Osteocyte (in vitro differentiated cells): ENCODE measurements around the gene BAHCC1. TPM values are rescaled to one million over a fixed set of nuclear protein-coding genes. Genes with fewer than 3 reads are reported as not detected.

Source experiments
- DNase-seq: peaks from one replicate; pipeline ENCODE4 v3.0.0; 2021; ENCODE audit warnings: mixed read lengths; ENCODE audit not compliant: unreplicated experiment; ENCODE audit errors: extremely low spot score
- H3K27ac Mint-ChIP-seq: one replicate; pipeline ENCODE4 v1.8.0; 2021; ENCODE audit warnings: mild to moderate bottlenecking, mixed read lengths; ENCODE audit not compliant: unreplicated experiment
- H3K27me3 Mint-ChIP-seq: one replicate; pipeline ENCODE4 v1.8.0; 2021; ENCODE audit warnings: mixed read lengths; ENCODE audit not compliant: unreplicated experiment
- H3K36me3 Mint-ChIP-seq: one replicate; pipeline ENCODE4 v1.8.0; 2021; ENCODE audit warnings: mixed read lengths; ENCODE audit not compliant: unreplicated experiment
- H3K4me1 Mint-ChIP-seq: one replicate; pipeline ENCODE4 v1.8.0; 2021; ENCODE audit warnings: mixed read lengths; ENCODE audit not compliant: unreplicated experiment
- H3K4me3 Mint-ChIP-seq: one replicate; pipeline ENCODE4 v1.8.0; 2021; ENCODE audit warnings: mild to moderate bottlenecking, moderate library complexity, mixed read lengths; ENCODE audit not compliant: unreplicated experiment
- H3K9me3 Mint-ChIP-seq: one replicate; pipeline ENCODE4 v1.8.0; 2021; ENCODE audit warnings: mixed read lengths; ENCODE audit not compliant: unreplicated experiment
- CTCF ChIP-seq: fragments of 200-600 bp; sonication (generic); IDR thresholded peaks from 2 replicates; pipeline ENCODE4 v1.5.0; 2021; ENCODE audit warnings: antibody characterized with exemption, mild to moderate bottlenecking, moderate library complexity
- total RNA-seq: library from RNA; stranded (reverse); gene quantifications from 2 replicates; pipeline ENCODE4 v1.2.1, GENCODE V29; 2021

The BAHCC1 gene
- total RNA-seq, 1 donor from 2014 or later: 55.7 TPM

- Mint-ChIP-seq H3K36me3 (no peaks in the 10 kb centered on the region), H3K4me1 (peaks cover 14% of the 10 kb centered on the region), H3K9me3 (no peaks in the 10 kb centered on the region), H3K27ac (no peak overlapping the region), H3K4me3 (no peak overlapping the region), H3K27me3 (no peaks in the 10 kb centered on the region)
- TF ChIP-seq CTCF: no peak
- DNase-seq: no peak
Observed at GRCh38 chr17:81453076-81453475, 57.8 kb downstream of the BAHCC1 start.

GRCh38 chr17:81453712-81454111, 58.5 kb downstream of the BAHCC1 start:
- Mint-ChIP-seq H3K27ac (no peak overlapping the region), H3K9me3 (no peaks in the 10 kb centered on the region), H3K4me1 (peaks cover 14% of the 10 kb centered on the region), H3K4me3 (no peak overlapping the region), H3K36me3 (peaks cover 1% of the 10 kb centered on the region), H3K27me3 (no peaks in the 10 kb centered on the region)
- no peak for DNase-seq
- TF ChIP-seq CTCF: no peak

GRCh38 chr17:81454473-81454872, 59.2 kb downstream of the BAHCC1 start:
- peaks cover 14% of the 10 kb centered on the region for H3K4me1 Mint-ChIP-seq
- no peaks in the 10 kb centered on the region for H3K27me3 Mint-ChIP-seq
- TF ChIP-seq CTCF: no peak
- H3K4me3 Mint-ChIP-seq: no peak overlapping the region
- peaks cover 1% of the 10 kb centered on the region for H3K36me3 Mint-ChIP-seq
- no peaks in the 10 kb centered on the region for H3K9me3 Mint-ChIP-seq
- no peak for DNase-seq
- no peak overlapping the region for H3K27ac Mint-ChIP-seq

GRCh38 chr17:81455387-81455786, 60.1 kb downstream of the BAHCC1 start:
- H3K27me3 Mint-ChIP-seq: no peaks in the 10 kb centered on the region
- H3K36me3 Mint-ChIP-seq: peaks cover 1% of the 10 kb centered on the region
- no peak for TF ChIP-seq CTCF
- H3K4me1 Mint-ChIP-seq: peaks cover 14% of the 10 kb centered on the region
- no peaks in the 10 kb centered on the region for H3K9me3 Mint-ChIP-seq
- H3K4me3 Mint-ChIP-seq: no peak overlapping the region
- no peak for DNase-seq
- H3K27ac Mint-ChIP-seq: no peak overlapping the region

GRCh38 chr17:81456091-81456490, 60.8 kb downstream of the BAHCC1 start:
- Mint-ChIP-seq H3K27me3 (no peaks in the 10 kb centered on the region), H3K9me3 (no peaks in the 10 kb centered on the region), H3K4me1 (peaks cover 14% of the 10 kb centered on the region), H3K36me3 (peaks cover 1% of the 10 kb centered on the region), H3K4me3 (no peak overlapping the region), H3K27ac (peak overlapping the region; percentile 47)
- TF ChIP-seq CTCF: no peak
- no peak for DNase-seq
